Hindlimb muscle (tissue), 1 donor: ENCODE data around the gene JAK1. TPM values are rescaled to one million over a fixed set of nuclear protein-coding genes. Genes with fewer than 3 reads are reported as not detected.
A peak's percentile ranks its signal among the peaks of the same experiment; 100 is the strongest.

Experiments used
- DNase-seq: peaks from one replicate; pipeline ENCODE4 v3.0.0-alpha.2; 2013
- polyA plus RNA-seq: library from polyadenylated mRNA; unstranded; fragments of 120-200 nt; gene quantifications from one replicate; pipeline ENCODE4 v1.2.1, GENCODE V29; 2013; ENCODE audit not compliant: insufficient read length

The JAK1 gene
- polyA plus RNA-seq, 1 donor: 63.3 TPM

DNA sequence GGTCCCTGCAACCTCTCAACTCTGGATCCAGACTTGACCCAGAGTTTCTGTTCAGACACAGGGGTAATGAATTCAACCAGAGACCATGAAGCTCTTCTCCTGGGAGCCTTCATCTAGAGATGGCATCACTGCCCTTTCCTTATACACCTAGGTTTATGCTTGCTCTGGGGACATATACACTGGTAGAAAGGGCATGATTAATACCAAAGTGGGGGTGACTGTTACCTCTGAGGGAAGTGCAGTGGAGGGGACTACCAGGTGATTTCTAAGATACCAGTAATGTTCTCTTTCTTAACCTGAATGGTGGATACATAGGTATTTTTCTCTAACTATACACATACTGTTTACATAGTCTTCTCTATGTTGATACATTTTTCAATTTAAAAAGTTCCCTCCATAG is 48.4 kb downstream of the JAK1 start:
- DNase-seq: no peak

- DNase-seq: no peak
Measured at GRCh38 chr1:64917328-64917861, 49.0 kb downstream of the JAK1 start.

DNA sequence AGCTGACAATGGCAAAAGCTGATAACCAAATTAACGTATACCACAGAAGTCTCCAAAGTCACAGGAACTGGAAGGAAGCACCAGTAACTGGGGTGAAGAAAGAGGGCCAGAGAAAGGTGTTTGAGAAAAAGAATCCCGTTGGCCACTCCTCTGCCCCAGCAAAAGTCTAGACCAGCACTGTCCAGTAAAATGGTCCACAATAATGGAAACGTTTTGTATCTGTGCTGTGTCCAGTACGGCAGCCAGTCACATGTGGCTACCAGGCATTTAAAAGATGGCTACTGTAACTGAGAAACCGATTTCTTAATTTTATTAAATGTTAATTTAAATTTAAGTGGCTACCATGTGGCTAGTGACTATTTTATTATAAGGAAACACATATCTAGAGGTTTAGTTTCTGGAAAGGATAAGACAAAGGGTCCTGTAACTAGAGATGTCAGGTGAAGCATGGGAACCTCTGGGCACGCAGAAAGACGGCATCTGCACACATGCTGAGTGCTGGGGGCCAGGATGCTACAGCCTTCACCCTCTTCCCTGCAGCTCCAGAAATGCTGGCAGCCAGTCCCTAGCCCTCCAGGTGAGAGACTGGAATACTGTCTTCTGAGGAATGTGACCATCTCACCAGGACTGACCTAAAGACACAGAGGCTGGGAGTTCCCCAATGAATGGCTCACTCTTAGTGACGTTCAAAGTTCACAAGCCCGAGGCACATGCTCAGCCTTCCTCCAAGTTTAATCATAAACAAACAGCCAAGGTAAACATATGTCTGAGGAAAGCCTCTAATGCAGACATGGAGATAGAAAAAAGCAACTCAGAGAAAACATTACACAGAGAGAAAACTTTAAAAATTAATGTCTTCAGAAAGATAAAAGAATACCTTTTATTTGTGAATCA is 50.7 kb downstream of the JAK1 start:
- no peak for DNase-seq

GRCh38 chr1:64913361-64914015 is 52.9 kb downstream of the JAK1 start:
- no peak for DNase-seq

GRCh38 chr1:64912191-64912590 is 54.2 kb downstream of the JAK1 start:
- DNase-seq: no peak

- no peak for DNase-seq
Measured at GRCh38 chr1:64911326-64911725, 55.0 kb downstream of the JAK1 start.

DNA sequence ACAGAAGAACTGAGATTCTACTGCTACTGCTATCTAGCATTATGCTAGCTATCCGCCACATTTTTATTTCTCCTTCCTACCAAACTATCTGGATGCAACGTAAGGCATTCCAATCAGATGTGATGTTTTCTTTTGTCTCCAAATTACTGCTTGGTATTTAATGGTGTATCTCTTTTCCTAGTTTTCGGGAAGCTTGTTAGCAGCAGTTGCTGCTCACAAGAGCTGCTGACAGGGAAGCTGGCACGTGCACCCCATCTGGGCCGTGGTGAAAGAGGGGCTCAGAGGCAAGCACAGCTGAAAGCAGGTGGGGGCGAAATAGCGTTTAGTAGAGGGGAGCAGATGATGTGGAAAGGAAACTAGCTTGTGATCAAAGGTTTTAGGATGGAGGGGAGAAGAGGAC is 57.3 kb downstream of the JAK1 start:
- no peak for DNase-seq

DNA sequence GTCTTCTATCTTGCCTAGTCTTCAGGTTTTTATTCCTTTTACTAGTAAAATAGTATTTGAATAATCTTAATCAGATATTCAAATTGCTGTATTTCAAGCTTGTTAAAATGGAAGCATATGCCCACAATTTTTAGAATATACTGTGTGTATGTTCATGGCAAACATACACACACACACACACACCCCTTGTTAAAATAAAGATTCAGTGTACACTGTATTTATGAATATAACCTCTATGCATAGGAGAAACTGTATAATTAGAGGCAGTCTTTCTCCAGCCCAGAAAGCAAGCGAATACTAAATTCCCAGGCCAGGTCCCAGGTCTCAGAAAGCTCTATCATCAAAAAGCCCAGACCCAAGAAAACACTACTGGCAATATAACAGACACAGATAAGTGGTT is 57.8 kb downstream of the JAK1 start:
- no peak for DNase-seq

DNA sequence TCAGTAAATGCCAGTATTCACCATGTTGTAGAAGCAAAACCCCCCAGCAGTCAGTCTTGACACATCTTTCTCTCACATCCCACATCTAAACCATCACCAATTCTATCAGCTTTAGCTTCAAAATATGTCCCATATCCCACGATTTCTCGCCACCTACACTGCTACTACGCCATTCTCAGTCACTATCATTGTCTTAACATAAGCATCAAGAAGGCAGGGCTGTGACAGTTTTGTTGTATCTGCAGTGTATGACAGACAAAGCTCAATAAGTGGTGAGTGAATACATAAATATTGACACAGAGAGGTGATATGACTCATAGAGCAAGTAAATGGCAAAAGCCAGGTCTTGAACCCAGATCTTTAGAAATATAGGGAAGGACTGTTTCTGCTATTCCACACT is 59.9 kb downstream of the JAK1 start:
- DNase-seq: no peak

DNA sequence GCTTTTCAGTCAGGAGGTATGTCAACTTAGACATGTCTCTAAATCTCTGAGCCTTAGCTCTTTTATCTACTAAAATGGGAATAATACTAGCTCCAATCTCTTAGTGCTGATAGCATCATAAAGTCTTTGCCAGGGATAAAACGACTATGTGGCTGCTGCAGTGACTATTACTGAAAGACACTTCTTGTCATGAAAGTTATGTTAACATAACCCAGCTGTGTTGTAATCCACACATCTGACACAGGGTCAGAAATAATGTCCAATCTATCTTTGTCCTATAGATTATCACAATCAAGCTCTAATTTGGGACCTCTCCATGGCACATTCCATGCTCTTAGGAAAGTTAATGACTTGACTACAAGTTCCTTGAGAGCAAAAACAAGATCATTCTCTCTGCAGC is 62.8 kb downstream of the JAK1 start:
- DNase-seq: no peak

GRCh38 chr1:64901663-64902062 is 64.7 kb downstream of the JAK1 start:
- DNase-seq: no peak

GRCh38 chr1:64900916-64901315 is 65.4 kb downstream of the JAK1 start:
- no peak for DNase-seq

DNA sequence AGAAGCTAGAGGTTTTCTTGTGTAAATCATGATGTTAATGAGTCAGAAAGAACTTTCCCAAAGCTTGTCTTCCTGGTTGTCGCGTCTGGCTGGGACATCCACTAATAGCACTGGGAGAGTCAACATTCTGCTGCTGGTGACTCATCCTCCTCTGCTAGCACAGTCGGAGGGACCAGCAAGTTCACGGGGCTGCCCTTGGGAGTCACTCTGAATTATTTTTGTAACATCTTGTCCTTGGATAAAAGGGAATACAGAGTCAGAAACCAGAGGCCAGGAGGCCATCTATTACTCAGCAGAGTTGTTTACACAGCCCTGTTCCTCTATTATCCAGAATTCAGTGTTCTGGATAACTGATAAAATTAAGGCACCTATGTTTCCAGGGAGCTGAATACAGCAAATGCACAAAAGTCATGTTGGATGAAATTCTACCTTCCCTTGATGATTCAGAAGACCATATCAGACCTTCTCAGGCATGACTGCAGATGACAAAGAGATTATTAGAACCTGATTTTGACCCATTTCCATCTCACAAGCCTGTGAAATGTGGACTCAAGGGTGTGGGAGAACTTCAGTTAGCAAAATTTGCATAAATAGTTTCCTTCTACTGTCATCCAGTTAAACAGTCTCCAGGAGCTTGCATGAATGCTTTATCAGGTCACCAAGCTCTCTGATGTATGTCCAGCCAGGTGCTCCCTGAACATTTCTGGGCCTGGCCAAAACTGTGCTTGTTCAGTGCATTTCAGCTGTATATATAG is 68.1 kb downstream of the JAK1 start:
- peak; percentile 20 for DNase-seq

DNA sequence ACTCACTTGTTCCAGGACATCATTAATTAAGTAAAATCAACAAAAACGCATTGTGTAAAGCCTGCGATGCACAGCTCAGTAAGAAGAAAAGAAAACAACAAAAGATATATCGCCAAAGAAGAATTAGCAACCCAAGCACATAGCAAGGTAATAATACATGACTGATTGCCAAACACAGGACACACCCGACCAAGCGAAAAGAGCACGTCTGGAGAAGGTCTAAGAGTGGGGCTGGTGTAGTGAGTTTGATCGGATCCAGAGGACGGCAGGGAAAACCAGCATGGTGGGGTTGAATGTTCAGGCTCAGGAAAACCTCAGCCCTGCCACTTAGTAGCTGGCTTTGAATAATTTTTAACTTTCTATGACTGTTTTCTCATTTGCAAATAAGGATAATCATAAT is 69.8 kb downstream of the JAK1 start:
- DNase-seq: no peak

DNA sequence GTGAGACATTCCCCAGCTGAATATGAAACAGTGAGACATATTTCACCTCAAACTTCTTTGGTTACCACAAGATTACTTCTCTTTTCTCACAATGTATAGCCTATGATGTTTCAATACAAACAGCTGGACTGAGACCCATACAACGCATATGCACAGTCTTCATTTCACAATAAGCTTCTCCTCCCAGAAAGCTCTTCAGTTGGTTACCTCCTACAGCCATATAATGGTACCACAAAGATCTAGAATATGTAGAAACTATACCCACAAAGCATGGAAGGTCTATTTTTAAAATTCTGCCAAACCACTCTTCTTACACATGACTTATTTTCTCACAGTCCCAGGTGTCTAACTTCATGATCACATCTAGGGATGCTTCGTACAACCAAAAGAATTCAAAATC is 70.8 kb downstream of the JAK1 start:
- DNase-seq: no peak

GRCh38 chr1:64894438-64895196 is 71.7 kb downstream of the JAK1 start:
- no peak for DNase-seq

DNA sequence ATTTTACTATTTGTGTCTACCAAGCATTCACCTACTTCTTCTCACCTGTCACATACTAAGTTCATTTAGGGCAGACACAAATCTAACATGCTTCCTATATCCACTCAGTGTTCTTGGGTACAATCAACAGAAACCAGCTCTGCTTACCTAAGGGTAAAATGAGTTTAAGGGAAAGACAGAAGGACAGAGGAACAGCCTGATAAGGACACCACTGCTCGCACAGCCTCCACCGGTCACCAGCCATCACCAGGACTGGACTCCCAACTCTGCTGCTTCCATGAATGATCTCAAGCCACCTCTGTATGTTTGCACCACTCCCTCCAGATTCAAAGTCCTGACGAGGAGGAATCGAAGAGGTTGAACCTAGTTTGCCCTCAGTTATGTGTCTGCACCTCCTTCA is 72.4 kb downstream of the JAK1 start:
- no peak for DNase-seq

DNA sequence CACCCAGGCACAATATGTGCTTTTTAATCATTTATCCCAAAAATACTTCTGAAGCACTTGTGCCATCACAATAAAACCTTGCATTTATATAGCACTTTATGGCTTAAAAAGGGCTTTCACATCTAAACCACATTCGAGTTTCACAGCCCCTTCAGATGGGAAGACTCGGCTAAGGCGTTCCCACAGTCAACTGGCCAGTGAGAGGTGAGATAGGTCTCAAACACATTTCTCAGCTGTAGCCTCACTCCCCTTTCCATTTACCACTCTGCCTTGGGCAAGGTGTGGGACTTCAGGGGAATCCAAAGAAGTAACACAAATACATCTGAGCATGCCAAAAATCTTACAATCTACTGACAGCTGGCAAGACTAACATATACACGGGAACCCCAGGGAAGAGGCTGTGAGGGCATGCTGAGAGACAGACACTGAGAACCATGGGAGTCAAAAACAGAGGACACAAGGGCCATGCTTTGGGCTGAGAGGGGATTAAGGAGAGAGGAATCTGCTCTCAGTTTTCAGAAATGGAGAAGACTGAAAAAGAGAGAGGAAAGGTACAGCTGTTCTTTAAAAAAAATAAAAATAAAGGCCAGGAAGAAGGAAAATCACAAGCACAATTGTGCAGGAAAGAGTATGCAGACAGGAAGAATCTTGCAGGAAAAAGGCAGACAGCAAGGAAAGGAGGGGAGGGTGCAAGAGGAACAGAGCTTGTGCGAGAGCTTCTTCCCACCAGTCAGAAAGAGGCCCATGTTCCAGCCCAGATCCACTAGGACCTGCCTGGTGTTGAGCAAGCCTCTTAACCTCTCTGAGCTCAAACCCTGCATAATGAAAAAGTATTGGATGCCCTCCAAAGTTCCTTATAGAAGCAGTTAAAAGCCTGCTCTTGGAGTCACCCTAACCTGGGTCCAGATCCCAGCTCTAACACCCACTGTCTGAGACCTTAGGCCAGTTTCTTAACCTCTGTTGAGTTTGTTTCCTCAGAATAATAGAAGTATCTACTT is 73.5 kb downstream of the JAK1 start:
- DNase-seq: no peak

GRCh38 chr1:64891448-64891825 is 74.9 kb downstream of the JAK1 start:
- DNase-seq: peak; percentile 14

GRCh38 chr1:64890699-64891447 is 75.5 kb downstream of the JAK1 start:
- no peak for DNase-seq
